HK-2 (cell line): Measurements from ENCODE around the gene MLLT3.

Source experiments
- DNase-seq: peaks from one replicate; pipeline ENCODE4 v3.0.0-alpha.2; 2018; ENCODE audit not compliant: unreplicated experiment

Gene MLLT3

DNA sequence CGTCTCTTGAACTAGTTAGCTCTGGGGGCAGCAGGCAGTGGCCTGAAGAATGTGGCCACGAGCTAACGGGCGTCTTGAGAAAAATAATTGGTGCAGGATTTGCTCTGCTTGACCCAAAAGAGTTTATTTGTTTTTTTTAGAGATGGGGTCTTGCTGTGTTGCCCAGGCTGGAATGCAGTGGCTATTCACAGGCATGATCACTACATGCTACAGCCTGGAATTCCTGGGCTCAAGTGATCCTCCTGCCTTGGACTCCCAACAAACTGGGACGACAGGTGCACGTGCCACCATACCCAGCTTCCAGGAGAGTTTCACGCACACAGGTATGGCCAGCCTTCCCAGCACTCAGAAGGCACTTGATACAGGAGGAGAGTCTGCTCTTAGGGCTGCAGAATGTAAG lies 203.8 kb downstream of the MLLT3 start:
- no peak for DNase-seq

- no peak for DNase-seq
These were observed 204.8 kb downstream of the MLLT3 start for GRCh38 chr9:20417373-20418080.

DNA sequence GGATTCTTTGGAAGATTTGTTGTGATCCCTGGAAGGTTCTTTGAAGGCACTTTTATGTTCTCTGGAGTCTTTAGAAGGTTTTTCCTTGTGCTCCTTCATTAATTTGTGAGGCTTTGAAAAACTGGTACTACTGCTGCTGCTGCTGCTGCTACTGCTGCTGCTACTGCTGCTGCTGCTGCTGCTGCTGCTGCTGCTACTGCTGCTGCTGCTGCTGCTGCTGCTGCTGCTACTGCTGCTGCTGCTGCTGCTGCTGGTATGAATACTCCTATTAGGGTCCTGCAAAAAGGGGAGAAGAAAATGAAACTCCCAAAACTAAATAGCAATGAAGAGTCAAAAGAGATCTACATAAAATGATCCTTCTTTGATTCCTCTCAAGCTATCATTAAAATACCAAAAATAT lies 208.1 kb downstream of the MLLT3 start:
- no peak for DNase-seq

DNA sequence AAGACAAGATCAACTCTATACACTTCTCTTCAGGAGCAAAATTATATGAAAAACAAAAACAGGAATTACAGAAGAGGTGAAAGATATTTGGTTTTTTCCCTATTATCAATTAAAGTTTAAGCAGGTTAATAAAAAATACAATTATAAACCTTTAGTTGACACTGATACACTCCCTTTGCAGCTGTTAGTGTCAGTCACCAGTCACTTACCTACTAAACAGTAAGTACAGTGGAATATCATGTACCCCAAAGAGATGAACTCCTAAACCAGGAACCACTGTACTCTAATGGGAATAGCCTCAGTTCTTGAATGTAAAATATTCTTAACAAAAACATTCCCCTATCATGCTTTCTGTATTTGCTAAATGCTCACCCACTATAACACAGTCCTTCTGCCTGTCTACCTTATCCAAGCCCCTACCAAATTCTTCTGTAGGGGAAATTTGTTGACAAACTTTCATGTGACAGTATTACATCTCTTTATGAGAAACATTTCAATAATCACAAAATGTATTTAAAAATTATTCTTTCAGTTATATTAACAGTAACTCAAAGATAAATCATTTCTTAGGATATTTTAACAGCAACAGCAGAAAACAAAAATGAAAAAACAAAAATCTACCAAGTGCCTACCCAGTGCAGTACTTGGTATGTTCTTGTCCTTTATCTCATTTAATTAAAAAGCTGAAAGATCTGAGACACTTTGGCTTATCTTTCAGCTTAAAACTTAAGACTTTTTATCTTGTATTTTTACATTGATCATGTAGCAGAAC lies 212.8 kb downstream of the MLLT3 start:
- no peak for DNase-seq

- DNase-seq: no peak
These were observed 213.8 kb downstream of the MLLT3 start for GRCh38 chr9:20408513-20408912.

- no peak for DNase-seq
These were observed 215.3 kb downstream of the MLLT3 start for GRCh38 chr9:20407013-20407412.

DNA sequence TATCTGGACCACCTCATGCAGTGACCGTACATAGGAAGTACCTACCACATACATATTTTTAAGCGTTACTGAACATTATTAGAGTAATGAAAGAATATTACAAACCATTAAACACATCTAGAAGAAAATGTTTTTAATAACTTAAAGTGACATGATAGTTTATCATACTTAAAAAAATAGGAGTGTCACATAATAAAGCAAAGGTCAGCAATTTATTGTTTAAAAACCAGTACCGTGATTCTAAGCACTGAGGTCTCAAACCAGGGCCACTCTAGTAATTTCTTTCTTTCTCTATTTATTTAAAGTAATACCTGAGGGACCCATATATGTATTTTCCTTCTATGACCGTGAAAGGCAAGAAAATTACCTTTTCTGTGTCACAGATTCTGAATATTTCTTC lies 216.0 kb downstream of the MLLT3 start:
- no peak for DNase-seq

DNA sequence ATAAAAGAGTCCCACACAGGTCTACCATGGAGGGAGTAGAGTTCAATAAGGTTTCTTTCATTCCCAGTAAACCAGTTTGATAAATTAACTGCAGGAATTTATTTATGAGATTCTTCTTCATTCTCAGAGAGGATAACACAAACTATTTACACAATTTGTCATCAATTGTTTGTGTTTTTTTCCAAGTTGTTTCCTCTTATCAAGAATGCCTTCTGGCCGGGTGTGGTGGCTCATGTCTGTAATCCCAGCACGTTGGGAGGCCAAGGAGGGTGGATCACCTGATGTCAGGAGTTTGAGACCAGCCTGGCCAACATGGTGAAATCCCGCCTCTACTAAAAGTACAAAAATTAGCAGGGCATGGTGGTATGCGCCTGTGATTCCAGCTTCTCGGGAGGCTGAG lies 216.7 kb downstream of the MLLT3 start:
- no peak for DNase-seq

- no peak for DNase-seq
These were observed 217.2 kb downstream of the MLLT3 start for GRCh38 chr9:20405078-20405477.

DNA sequence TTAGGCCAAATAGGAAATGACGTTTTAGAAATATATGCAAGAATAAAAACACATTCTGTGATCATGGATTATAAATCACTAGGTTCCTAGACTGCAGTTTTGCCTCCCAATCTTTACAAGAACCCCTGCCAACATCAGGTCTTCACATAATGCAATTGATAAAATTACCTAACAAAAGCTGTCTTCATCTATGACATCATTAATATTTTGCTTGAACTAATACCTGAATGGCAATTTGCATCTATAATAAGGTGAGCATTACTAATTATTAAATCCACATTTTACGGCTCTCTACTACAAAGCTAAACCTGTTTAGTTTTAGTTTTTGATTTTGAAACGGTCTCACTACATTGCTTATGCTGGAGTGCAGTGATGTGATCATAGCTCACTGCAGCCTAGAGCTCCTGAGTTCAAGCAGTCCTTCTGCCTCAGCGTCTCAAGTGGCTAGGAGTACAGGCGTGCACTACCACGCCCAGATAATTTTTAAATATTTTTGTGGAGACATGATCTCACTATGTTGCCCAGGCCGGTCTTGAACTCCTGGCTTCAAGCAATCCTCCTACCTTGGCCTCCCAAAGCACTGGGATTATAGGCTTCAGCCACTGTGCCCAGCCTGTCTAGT lies 218.0 kb downstream of the MLLT3 start:
- DNase-seq: no peak

DNA sequence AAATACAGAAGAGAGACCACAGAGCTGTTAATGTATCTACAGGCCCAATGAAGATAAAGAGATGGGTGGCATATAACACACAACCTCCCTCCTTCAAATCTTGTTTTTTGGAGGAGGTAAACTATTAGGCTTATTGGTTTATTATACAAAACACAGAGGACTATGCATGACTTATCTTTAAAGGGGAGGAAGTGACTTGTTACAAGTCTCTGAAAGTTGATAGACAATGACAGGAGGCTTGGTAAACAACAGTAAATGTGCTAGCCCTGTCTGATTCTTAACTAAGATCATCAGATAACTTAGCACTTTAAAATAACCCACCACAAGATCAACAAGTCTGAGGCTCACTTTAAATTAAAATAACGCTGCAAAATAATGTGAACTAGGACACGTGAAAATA lies 219.0 kb downstream of the MLLT3 start:
- DNase-seq: no peak

- no peak for DNase-seq
These were observed 219.9 kb downstream of the MLLT3 start for GRCh38 chr9:20402273-20402875.

DNA sequence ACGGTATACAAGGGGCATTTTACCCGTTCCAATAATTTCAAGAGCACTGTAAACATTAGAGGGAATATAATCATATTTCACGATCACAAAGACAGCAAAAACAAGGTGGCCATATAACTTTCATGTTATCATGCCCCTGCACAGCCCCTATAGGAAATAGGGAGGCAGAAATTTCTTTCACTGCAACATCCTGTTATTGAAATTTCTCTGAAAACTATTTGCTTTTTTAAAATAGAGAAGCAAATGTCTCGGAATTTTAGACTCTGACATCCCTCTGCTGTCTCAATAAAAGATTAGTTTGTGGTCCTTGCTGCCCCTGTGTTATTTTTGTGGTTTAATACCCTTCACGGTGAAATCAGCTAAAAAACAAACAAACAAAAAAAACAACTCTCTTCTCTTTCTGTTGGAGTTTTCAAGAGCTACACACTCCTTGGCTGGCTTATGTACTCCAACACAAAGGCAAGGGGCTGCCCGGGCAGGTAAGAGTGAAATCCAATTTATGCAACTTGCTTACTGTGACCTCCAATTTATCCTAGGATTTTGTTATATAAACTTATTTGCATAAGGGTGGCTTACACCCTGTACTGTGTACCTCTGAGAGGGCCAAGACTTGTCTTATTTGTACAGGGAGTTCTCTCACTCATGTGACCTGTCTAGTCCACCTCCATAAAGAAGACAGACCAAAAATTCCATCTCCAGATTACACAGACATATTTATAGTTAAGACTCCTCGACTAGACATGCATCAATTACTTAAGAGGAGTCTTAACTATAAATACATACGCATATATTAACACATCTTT lies 223.6 kb downstream of the MLLT3 start:
- no peak for DNase-seq

DNA sequence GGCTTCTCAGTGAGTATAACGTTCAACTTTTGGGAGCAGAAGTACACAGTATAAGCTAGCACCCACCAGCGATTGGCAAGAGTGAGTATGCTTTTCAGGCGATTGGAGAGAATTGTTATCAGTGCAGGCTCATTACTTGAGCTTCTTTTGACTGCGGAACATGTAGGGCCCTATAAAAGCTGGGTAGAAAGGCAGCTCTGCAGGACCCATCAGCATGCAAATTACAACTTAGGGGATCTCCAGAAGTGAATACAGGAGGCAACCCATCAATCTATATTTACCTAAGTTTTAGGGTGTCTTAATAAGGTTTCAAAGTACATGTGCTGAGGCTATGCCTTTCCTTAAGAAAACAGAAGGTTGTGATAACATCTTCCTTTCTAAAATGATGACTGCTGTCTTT lies 225.0 kb downstream of the MLLT3 start:
- no peak for DNase-seq

GRCh38 chr9:20396509-20396908 lies 225.8 kb downstream of the MLLT3 start:
- DNase-seq: no peak

GRCh38 chr9:20395651-20396050 lies 226.6 kb downstream of the MLLT3 start:
- no peak for DNase-seq

- DNase-seq: no peak
These were observed 227.3 kb downstream of the MLLT3 start for GRCh38 chr9:20394969-20395368.

DNA sequence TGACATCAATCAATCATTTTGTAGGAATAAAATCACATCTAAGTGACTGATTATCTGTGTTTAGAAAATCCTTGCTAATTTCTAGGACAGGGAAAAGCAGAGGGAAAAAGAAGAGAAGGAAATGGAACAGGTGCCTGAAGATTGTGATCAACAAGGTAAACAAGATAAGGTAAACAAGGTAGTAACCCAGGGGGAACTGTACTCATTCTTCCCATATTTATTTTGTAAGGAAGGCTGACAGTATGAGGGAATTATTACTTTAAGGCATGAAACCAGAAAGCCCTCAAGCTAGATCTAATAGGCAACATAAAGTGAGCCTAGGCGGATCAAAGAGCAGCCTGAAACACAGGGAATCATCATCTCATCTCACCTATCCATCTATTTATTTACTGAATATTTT lies 231.1 kb downstream of the MLLT3 start:
- DNase-seq: no peak

DNA sequence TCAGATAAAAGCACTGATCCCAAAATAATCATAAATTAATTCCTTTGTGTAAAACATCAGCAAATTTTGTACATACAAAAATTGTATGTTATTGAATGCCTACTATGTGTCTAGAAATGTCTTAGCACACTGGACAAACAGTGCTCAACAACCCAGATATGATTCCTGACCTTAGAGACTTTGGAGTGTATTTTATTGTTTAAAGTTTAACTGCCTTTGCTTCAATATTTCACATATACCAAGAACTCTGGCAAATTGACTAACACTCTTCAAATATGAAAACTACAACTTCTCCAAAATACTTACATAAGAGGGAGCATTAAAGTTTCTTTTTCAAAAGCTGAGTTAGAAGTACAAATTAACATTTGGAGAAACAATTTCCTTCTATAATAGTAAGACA lies 231.9 kb downstream of the MLLT3 start:
- no peak for DNase-seq

- DNase-seq: no peak
These were observed 235.2 kb downstream of the MLLT3 start for GRCh38 chr9:20387062-20387461.

GRCh38 chr9:20384642-20385041 lies 237.7 kb downstream of the MLLT3 start:
- DNase-seq: no peak
